Measurements from ENCODE around the gene RNF224.

DNA sequence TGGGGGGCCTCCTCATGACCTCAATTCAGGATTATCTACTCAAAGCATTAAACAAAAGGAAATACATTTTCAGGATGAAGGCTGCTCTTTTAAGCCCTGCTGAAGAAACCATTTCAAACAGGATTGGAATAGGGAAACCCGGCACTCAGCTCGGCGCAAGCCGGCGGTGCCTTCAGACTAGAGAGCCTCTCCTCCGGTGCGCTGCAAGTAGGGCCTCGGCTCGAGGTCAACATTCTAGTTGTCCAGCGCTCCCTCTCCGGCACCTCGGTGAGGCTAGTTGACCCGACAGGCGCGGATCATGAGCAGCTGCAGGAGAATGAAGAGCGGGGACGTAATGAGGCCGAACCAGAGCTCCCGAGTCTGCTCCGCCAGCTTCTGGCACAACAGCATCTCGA lies 22.6 kb upstream of the RNF224 start:
- TF ChIP-seq GATA3 (IDR thresholded peaks at IDR 0.05; ENCODE audit: low read depth, low read length) (no peak), GATA2 (IDR thresholded peaks at IDR 0.05; ENCODE audit: low read depth, low read length) (no peak)

Data from SH-SY5Y (cell line).